H54 (cell line): ENCODE results near the gene GNS.
"Not testable (repeated sequence)": the region's sequence is repeated elsewhere in the genome, so short reads cannot be mapped to it uniquely, and the experiment has no call there.

Experiments used
- DNase-seq: peaks from one replicate; pipeline ENCODE4 v3.0.0; 2011; ENCODE audit warnings: low spot score, mixed read lengths; ENCODE audit not compliant: insufficient read length
- FAIRE-seq: peaks from 3 replicates; lab custom pipeline; 2011; peaks lifted over from hg19 to GRCh38; lab: Jason Lieb, UNC
- POLR2A ChIP-seq: IDR thresholded peaks from 2 replicates; pipeline ENCODE4 v1.6.1; 2011; ENCODE audit warnings: low read depth, mild to moderate bottlenecking, low read length

GNS gene

DNA sequence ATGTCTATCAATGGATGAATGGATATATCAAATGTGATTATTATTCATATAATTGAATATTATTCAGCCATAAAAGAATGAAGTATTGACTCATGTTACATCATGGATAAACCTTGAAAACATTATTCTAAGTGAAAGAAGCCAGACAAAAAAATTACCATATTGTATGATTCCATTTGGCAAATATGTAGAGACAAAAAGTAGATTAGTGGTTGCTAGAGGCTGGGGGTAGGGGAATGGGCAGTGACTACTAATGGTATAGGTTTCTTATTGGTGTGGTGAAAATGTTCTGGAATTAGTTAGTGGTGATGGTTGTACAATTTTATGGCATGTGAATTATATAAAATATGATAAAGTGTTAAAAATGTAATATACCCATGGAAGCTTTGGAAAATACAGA is 31.8 kb upstream of the GNS start:
- no peak for TF ChIP-seq POLR2A
- no peak for FAIRE-seq
- no peak for DNase-seq

DNA sequence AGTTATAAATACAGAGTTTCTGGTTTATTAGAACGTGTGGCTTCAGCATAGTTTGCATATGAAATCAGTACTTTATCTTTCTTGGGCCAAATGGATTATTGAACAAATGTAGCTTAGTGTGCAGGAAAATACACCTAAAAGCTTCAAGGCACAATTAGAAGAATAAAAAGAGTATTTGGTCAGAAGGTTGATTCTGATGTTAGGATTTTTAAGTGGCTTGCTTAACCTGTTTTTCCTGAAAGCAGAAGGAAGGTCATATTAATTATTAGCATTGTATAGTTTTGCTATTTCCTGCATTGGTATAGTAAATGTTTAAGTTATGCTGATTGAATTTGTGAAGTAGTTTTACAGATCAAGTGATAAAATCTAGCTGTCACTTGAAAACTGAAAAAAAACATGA is 31.0 kb upstream of the GNS start:
- TF ChIP-seq POLR2A: no peak
- FAIRE-seq (no peak), DNase-seq (no peak)

DNA sequence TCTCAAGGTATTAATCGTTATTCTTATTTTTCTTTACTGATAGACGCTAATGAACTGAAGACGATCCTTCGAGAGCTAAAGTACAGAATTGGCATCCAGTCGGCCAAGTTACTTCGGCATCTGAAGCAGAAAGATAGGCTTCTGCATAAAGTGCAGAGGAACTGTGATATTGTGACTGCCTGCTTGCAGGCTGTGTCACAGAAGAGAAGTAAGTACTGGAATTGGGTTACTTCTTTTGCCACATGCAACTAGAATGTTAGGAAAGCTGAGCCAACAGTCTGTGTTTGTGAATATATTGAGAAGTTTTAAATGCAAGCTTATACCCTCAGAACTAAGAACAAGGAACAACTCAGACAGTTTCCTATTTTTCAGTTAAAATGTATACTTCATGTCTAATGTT is 26.6 kb upstream of the GNS start:
- DNase-seq (no peak), FAIRE-seq (no peak)
- no peak for TF ChIP-seq POLR2A

DNA sequence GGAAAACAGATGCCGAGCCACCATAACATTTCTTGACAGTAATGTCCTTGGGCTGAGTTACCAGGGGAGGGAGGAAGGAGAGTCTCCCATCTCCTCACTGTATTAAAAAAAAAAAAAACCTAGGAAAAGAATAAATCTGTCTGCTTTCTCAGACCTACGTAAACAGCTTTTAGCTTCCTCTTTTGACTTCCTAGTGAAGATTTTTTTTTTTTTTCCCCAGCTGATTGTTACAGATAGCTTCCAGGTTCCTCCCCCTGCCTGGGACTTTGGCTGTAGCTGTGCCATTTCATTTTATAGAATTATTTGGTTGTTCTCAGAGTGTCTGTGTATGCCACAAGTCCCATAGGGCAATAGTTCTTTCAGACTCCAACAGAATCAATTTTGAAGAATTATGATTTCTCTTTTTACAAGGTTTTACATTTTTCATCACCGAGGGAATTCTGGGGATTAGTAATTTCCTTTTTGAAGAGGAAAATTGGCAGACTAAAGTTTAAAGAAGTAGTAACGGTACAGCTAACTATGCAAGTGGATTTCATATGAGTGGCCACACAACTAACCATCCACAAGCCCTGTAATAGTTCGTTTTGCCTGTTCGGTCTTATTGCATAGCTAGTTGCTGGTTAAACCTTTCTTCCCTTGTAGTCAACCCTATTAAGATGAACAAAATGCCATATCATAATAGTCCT is 23.1 kb upstream of the GNS start:
- DNase-seq: no peak
- TF ChIP-seq POLR2A: no peak
- FAIRE-seq: no peak

DNA sequence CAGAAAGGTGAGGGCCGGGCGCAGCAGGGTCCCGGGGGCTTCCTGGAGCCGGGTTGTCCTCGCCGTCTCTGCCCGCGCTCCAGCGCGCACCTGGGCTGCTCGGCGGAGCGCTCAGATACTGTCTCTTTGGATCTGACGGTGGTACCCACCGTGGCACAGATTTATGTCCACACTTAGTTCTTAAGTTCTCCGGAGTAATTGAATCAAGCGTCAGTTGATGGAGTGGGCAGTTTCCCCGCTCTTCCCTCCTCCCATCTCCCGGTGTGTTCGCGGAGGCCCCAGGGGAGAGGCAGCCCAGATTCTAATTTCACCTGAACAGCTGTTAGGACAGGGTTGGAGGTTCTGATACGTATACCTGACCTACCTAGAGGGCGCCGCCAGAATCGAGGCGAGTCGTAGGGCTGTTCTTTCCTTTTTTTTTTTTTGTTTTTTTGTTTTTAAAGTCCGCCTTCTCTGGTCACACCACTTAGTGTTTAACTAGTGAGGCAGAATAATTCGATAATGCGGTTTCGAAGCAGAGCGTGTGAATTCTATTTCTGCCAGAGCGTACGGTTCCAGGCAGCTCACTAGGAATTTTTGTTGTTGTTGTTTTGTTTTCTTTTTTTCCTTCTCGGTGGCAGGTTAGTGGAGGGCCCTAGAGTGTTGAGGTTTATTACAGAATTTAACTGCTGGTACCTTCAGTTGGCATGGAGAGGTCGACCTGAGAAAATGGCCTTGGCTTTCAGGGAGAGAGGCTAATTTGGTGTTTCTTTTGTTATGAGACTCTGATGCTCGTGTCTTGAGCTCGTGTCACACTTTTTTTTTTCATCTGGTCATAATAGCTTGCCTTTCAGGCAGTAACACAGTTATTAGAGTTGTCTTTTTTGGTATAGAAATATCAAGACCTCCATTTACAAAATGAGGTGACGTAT is 22.3 kb upstream of the GNS start:
- TF ChIP-seq POLR2A: no peak
- DNase-seq (no peak), FAIRE-seq (no peak)

DNA sequence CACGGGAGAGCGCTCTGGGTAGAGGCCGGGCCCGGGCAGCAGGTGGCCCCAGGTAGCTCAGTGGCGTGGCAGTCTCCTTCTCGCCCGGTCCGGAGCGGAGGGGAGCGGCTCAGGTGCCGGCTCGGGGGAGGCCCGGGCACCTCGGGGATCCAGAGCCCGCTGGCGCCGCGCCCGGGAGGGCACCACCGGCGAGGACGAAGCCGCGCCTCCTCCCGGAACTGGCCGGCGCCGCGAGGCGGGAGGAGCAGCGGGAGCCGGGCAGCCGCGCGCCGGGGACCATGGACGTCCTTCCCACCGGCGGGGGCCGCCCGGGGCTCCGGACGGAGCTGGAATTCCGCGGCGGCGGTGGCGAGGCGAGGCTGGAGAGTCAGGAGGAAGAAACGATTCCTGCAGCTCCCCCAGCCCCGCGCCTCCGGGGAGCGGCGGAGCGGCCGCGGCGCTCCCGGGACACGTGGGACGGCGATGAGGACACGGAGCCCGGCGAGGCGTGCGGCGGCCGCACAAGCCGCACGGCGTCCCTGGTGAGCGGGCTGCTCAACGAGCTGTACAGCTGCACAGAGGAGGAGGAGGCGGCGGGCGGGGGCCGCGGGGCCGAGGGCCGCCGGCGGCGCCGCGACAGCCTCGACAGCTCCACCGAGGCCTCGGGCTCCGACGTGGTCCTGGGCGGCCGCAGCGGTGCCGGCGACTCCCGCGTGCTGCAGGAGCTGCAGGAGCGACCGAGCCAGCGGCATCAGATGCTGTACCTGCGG is 21.5 kb upstream of the GNS start:
- no peak for TF ChIP-seq POLR2A
- no peak for FAIRE-seq
- no peak for DNase-seq

DNA sequence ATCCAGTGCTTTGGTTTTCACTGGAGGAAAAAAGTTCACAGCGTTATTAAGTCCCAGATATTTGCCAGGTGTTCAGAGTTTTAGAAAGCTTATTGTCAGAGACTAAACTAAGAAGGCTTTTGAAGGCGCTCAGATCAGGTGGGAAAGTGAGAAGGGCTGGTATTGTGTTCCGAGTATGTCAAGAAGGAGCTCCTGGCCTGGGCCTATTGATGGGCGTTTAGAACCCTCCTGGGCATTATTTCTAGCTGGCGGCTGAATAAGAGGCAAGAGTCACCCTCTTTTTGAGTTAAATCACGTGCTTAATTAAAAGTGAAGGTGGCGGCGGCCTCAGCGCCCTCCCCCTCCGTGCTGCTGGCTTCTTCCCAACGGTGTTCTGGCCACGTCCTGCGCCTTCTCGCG is 20.9 kb upstream of the GNS start:
- FAIRE-seq (no peak), DNase-seq (no peak)
- TF ChIP-seq POLR2A: no peak

DNA sequence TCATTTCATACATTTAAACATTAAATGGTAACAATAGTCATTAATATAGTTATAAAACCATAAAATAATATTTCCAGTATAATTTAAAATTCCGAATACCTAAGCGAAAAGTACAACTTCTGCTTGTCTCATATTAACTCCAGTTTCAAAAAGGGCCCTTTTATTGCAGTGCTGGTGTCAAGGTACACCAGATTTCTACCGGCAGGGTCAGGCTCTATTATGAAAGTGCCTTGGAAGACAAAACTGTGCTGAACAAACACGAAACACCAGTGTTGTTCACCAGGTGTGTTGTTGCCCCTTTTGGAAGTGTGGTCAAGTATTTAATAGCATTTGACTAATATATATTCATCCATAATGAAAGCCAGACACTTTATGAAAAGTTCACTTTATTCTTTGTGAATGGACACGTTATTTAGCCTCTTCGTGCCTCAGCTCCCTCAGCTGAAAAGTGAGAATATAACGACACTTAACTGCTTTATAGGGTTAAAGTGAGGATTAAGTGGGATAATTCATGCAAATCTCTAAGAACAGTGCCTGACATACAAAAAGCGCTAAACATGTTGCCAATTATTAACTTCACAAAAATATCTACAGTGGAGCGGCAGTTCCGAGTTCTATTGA is 20.3 kb upstream of the GNS start:
- TF ChIP-seq POLR2A: no peak
- FAIRE-seq: no peak

DNA sequence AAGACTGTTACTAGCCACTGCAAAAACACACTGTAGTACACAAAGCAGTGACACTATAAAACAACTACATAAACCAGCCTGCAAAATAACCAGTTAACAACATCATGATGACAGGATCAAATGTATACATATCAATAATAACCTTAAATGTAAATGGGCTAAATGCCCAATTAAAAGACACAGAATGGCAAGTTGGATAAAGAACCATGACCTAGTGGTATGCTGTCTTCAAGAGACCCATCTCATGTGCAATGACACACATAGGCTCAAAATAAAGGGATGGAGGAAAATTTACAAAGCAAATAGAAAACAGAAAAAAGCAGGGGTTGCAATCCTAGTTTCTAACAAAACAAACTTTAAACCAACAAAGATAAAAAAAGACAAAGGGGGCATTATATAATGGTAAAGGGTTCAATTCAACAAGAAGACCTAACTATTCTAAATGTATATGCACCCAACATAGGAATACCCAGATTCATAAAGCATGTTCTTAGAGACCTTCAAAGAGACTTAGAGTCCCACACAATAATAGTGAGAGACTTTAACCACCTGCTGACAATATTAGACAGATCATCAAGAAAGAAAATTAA is 16.0 kb upstream of the GNS start:
- DNase-seq, FAIRE-seq: not testable (repeated sequence)

More for the DNA sequence above, 20.3 kb upstream of the GNS start:
- no peak for DNase-seq

DNA sequence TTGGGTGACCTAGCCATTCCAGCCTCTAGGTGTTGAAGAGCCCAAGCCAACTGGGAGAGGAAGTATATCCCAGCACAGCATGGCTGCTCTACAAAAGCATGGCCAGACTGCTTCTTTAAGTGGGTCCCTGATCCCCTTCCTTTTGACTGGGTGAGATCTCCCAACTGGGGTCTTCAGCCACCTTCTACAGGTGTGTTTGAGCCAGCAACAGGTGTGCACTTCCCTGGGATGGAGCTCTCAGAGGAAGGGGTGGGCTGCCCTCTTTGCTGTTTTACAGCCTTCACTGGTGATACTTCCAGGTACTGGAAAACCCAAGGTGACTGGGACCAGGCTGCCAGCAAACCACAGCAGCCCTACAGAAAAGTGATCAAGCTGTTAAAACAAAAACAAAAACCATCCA is 14.2 kb upstream of the GNS start:
- no peak for TF ChIP-seq POLR2A
- DNase-seq (no peak), FAIRE-seq (no peak)

DNA sequence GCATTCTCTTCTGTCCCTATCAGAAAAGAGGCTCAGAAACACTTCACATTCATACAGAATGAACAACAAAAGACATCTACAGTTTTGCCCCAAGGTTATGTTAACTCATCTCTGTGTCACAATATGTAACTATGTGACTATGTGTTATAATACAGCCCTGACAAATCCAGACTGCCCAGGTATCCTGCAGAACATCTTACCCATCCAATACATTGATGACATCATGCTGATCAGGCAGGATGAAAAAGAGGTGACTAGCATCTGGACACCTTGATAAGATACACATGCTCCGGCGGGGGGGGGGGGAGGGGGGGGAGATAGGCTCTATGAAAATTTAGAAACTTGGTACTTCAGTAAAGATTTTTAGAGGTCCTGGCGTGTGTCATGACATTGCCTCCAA is 8.3 kb upstream of the GNS start:
- no peak for DNase-seq
- TF ChIP-seq POLR2A: no peak
- FAIRE-seq: no peak

DNA sequence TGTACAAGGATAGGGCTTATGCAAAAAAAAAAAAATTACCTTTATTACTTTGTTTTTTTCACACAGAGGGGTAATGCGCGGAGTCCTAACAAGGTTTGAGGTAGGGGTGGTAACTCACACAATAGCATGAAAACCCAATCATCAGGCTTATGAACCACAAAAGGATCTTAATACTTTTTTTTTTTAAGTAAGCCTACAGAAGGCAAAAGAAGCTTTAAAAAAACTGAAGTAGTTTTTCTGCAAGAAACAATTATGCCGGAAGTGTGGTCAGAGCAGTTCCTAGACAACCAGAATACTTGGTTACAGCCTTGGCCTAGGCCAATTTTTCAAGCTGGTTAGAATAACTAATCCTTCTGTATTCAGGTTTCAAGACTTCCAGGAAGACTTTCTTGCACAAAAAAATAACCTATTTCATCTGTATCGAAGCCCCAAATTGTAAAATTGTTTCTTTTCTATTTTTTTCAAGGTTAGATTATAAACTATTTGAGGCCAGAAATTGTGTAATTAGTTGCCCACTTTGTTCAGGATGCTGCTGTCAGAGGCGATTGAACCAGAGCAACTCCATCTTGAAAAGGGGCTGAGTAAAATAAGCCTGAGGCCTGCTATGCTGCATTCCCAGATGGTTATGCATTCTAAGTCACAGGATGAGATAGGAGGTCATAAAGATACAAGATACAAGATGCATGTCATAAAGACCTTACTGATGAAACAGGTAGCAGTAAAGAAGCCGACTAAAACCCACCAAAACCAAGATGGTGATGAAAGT is 1.8 kb upstream of the GNS start:
- no peak for DNase-seq
- TF ChIP-seq POLR2A: no peak
- FAIRE-seq: no peak

DNA sequence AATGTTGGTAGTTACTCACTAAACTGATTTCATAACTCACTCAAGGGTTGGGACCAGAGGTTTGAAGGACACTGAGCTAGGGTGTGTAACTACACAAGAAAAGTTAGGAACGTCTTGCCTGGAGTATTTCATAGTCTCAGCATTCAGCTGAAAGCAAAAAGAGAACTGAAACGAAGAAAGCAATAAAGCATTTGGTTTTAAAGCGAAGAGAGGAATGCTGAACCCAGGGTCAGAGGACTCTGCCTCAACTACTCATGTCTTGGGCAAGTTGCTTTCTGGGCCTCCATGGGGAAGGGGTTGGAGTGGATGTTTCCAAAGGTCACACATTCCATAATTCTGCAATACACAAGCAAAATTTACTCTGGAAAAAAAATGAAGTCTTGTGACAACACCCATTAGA is 1.4 kb downstream of the GNS start:
- FAIRE-seq: no peak
- no peak for TF ChIP-seq POLR2A

More for the DNA sequence above, 1.4 kb downstream of the GNS start:
- no peak for DNase-seq
